Medulla oblongata (tissue), 1 donor: Measurements from ENCODE around the gene C1GALT1.
A peak's percentile ranks its signal among the peaks of the same experiment; 100 is the strongest.

Experiments
- DNase-seq: peaks from one replicate; pipeline ENCODE4 v3.0.0-alpha.2; 2015; ENCODE audit errors: extremely low spot score

Gene C1GALT1

DNA sequence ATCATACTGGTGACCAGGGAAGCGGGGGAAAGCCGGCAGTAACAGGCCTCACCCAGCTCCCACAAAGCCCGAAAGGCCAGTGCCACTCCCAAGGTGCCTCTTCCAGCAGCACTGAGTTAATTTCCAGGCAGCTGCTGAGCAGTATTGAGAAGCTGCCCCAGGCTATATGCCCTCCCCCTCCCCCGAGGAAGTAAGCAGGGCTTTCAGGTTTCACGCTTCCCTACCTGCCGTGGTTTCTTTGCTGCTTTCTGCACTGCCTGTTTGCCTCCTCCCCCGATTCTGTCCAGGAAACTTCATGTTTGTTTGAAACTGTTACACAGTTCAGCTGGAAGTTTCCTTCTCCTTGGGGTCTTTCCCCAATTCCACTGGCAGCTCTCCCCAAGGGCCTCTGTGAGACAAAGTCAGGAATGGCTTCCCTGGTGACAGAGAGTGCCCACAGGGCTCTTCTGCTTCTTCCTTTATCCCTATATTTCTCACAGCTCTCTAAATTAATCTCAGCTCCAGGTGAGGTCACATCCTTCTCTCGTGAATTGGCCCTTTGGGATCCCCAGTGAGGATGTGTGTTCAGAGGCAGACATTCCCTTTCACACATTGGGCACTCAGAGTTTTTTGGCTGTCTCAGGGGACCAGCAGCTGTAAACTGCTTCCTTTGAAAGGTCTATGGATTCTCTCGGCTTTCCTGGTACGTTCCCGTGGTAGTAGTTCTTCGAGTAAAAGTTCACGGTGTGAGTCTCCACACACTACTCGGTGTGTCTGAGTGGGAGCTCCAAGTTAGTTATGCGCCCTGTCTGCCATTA is 19.4 kb downstream of the C1GALT1 start:
- DNase-seq = no peak

DNA sequence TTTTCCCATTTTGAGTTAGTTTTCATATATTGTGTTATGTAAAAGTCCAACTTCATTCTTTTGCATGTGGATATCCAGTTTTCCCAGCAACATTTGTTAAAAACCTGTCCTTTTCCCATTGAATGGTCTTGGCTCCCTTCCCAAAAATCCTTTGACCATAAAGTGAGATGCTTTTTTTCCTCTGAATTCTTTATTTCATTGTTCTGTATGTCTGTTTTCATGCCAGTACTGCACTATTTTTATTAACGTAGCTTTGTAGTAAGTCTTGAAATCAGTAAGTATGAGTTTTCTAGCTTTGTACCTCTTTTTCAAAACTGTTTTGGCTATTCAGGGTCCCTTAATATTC is 20.0 kb downstream of the C1GALT1 start:
- DNase-seq = no peak

GRCh38 chr7:7203813-7204575 is 21.6 kb downstream of the C1GALT1 start:
- DNase-seq = no peak

GRCh38 chr7:7207876-7208275 is 25.5 kb downstream of the C1GALT1 start:
- DNase-seq = no peak

DNA sequence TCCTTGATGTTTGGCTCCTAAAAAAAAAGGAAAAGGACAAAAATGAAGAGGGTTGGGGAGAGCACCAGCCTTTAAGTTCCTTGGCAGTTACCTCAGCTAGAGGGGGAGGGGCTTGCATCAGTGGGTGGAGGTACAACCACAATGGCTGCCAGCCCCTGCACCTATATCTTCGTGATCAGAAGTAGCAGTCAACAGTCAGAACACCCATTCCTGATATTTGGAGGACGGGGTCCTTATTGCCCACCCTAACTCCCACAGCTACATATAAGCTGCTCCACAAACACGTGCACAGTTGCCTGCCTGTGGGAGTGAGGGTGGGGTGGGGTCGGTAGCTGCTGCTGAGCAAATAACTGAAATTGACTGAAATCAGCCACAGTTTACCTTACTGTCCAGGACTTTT is 26.2 kb downstream of the C1GALT1 start:
- no peak for DNase-seq

DNA sequence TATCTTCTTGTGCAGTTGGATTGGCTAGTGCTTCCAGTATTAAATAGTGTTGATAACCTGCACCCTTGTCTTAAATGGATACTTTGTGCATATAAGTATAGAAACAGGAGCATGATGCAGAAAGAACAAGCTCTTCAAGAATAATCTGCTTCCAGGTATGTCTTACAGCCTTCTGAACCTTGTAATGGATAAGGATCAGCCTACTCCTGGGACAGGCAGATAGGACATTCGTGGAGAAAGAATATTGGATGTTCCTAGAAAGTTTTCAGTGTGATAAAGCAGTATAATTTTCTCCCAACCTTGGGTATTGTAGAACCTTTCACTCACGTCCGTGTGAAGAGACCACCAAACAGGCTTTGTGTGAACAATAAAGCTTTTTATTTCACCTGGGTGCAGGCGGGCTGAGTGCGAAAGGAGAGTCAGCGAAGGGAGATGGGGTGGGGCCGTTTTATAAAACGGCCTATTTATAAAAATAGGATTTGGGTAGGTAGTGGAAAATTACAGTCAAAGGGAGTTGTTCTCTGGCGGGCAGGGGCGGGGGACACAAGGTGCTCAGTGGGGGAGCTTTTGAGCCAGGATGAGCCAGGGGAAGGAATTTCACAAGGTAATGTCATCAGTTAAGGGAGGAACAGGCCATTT is 27.2 kb downstream of the C1GALT1 start:
- no peak for DNase-seq

DNA sequence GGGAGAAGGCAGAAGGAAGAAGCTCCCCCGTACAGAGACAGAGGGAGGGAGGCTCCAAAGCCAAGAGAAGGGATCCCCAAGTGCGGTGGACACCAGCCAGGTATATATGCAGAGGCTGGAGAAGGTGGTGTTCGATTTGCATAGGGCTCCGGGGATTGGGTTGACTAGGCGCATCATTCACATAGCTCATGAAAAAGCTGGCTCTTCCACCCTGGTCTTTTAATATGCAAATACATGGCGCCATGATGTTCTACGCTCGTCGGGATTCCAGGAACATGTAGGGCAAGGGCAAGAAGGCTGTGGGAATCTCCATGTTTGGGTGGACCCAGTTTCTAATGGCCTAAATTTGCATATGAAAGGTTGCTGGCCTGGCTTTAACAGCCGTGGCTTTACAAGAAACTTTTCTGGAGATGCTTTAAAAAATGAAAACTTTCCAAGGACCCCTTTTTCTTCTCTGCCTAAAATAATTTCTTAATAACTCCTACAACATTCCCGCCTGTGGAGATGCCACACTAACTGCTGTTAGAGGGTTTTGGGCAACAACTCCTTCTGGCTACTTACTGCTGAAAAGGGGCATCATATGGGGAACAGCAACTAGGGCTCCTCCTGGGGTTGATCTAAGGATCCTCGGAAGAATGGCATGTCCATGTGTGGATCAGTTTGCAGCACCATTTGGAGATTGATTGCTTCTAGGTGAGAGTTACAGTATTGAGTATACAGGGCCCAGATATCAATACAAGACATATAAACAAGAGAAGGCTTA is 28.3 kb downstream of the C1GALT1 start:
- DNase-seq = no peak

GRCh38 chr7:7212612-7213011 is 30.3 kb downstream of the C1GALT1 start:
- no peak for DNase-seq

DNA sequence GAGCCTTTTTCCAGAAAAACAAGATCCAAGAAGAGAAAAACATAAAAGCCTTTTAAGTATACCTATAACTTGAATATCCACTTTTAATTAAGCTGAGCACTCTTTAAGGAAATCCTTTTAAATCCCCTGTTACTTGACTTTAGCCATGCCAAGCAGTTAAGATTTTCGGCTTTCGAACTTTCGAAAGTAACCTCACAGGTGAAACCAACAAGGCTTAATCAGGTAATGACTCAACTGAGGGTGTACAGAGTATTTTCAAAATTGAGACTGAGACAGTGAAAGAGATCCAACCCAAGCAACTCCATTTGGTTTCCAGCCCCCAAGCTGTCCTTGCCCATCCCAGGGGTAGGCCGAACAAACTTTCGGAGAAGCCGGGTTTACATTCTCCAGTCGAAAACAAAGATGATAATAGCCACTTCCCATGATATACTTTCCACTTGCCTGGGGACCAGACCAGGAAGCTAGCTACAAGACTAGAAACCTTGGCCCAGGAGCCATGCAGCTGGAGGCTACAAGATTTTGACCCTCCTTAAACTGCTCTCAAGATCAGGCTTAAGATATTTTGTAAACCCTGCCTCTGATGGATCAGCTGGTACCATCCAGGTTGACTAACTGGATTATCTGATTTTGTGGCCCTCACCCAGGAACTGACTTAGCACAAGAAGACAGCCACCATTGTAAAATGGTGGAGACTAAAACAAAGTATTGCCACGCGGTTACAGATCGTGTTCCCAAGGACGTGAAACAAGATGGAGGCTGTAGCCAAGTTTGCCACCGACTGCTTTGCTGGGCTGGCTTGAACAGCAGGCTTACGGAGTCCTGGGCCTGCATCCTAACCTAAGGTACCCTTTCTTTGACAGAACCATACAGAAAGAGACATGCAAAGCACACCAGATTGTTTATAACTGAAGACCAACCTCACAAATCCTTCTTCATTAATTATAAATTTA is 32.3 kb downstream of the C1GALT1 start:
- DNase-seq = no peak

DNA sequence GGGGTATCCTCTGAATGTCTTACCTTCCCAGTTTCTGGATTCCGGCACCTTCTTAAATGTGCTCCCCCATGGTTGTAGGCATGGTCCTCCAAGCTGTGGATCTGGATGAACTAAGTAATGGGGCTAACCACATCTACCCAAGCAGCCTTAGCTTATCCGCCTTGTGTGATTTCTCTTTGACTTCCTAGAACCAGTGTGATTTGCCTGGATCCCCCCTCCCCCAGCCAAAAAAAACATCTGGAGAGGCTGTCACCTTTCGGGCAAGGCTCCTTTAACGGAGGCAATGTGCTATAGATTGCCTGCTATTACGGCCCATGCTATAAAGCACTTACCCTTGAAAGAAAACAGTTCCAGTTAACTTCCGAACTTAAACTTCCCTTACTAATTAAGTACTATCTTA is 33.9 kb downstream of the C1GALT1 start:
- DNase-seq = no peak

DNA sequence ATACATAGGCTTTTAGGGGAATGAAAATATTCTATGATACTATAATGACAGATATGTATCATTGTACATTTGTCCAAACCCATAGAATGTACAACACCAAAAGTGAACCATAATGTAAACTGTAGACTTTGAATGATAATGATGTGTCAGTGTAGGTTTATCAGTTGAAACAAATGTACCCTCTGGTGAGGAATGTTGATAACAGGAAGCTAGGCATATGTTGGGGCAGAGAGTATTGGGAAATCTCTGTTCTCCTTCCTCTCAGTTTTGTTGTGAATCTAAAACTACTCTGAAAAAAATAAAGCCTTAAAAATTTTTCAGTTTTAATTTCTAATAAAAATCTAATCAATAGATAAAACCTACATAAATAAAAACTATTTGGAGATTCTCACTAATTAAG is 36.9 kb downstream of the C1GALT1 start:
- no peak for DNase-seq

DNA sequence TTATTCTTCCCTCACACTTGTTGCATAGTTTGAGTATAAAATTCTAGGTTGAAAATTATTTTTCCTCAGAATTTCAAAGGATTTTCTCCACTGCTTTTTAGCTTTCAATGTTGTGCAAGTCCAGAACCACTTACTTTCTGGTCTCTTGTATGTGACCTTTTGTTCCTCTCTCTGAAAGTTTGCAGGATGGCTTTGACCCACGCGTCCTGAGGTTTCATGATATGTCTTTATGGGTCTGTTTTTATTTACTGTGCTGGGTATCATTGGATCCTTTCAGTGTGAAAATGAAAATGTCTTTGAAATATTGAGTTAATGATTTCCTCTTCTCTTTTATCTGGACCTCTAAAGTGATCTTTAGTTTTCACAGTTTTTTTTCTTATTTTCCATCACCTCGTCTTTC is 38.5 kb downstream of the C1GALT1 start:
- DNase-seq = no peak

GRCh38 chr7:7221599-7222038 is 39.3 kb downstream of the C1GALT1 start:
- no peak for DNase-seq

GRCh38 chr7:7223250-7223649 is 40.9 kb downstream of the C1GALT1 start:
- DNase-seq = no peak

- no peak for DNase-seq
Measured at GRCh38 chr7:7226407-7226806, 44.1 kb downstream of the C1GALT1 start.

- no peak for DNase-seq
Measured at GRCh38 chr7:7228472-7228871, 46.1 kb downstream of the C1GALT1 start.

GRCh38 chr7:7228967-7229366 is 46.6 kb downstream of the C1GALT1 start:
- peak; percentile 92 for DNase-seq

- DNase-seq = no peak
Measured at GRCh38 chr7:7231000-7231399, 48.7 kb downstream of the C1GALT1 start.

DNA sequence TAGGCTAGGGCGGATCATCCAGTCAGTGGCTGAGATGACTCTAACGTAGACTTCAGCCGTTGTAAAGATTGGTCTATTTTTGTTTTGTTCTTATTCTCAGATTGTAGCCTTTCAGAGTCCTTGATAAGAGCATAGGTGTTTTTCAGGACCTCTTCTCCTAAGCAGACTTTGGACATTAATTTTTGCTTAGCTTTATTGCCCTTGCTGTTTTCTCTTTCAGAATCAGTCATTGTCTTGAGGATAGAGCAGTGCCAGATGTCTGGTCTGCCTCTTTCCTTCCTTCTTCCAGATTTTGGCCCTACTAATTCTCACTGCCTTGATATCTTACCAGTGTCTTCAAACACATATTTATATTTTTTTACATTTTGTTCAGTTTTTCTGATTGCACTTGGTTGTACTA is 49.5 kb downstream of the C1GALT1 start:
- no peak for DNase-seq

DNA sequence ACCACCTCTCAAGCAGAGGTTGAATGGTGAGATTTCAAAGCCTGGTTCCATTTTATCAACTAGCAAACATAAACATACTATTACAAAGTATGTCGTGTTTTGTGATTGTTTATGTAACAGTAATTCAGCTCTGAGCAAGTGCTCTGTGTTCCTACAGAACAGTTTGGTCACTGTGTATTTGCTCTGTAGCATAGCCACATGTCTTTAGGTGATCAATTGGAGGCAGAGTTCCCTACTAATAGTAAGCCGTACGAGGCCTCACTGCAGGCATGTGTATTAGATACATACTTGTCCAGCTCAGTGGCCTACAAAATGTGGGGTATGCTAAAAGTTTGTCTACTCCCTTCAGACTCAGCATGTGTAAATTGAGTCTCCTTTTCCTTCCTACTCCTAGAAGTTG is 53.0 kb downstream of the C1GALT1 start:
- no peak for DNase-seq

DNA sequence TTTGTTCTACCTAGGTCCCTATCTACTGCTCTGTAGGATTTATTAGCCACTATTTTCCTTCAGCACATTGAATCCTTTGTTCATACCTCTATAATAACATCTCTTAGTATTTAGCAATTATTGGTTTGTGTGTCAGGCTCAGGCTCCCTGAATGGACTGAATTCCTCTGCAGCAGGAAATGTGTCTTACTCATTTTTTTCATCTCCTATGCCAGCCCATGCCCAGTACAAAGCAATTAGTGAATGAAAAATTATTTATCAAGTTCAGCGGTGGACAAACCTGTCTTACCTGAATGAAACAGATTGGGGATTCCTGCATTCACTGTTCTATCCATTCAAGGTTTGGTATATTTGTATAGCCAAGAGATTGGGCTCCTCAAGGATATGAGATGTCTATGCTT is 53.7 kb downstream of the C1GALT1 start:
- DNase-seq = no peak
